GM12878 (cell line): ENCODE results near the gene SETBP1. TPM values are rescaled to one million over a fixed set of nuclear protein-coding genes. Genes with fewer than 3 reads are reported as not detected.
A peak's percentile ranks its signal among the peaks of the same experiment; 100 is the strongest.

ENCODE experiments used
- ATAC-seq: fragments of 200-7000 bp; cut with Tn5 transposase; 3 replicates; pipeline ENCODE4 v1.9.1; 2020; ENCODE audit warnings: mild to moderate bottlenecking, moderate library complexity
- BruUV-seq: library from RNA; stranded (reverse); fragments of 400-500 nt; replicated peaks from 2 replicates; lab custom pipeline; 2021; lab: Mats Ljungman, UMichigan
- CTCF ChIA-PET: fragments of 300-600 bp; sonication (Branson Sonifier 250); formaldehyde crosslinking; extraction: SDS; loops from one replicate; lab custom pipeline; 2021; ENCODE audit warnings: inconsistent platforms; lab: Yijun Ruan, JAX
- POLR2A ChIA-PET: fragments of 350-600 bp; formaldehyde crosslinking; extraction: SDS; loops from one replicate; lab custom pipeline; 2021; ENCODE audit warnings: inconsistent platforms; lab: Charles Lee
- RAD21 ChIA-PET: fragments of 300-600 bp; sonication (Branson Sonifier 250); formaldehyde crosslinking; loops from one replicate; lab custom pipeline; 2023; ENCODE audit warnings: antibody characterized with exemption; ENCODE audit not compliant: unreplicated experiment; lab: Charles Lee
- SMC1A ChIA-PET: fragments of 300-600 bp; sonication (Branson Sonifier 250); formaldehyde crosslinking; loops from one replicate; lab custom pipeline; 2023; ENCODE audit not compliant: unreplicated experiment, uncharacterized antibody; lab: Charles Lee
- DNase-seq: peaks from one replicate; pipeline ENCODE4 v3.0.0-alpha.2; 2011; ENCODE audit warnings: low read depth, low spot score
- FAIRE-seq: peaks from 3 replicates; lab custom pipeline; 2011; peaks lifted over from hg19 to GRCh38; lab: Jason Lieb, UNC
- H2AFZ ChIP-seq: 2 replicates; pipeline ENCODE4 v1.6.0; 2011; ENCODE audit warnings: low read depth, low read length, control low read depth; ENCODE audit not compliant: control insufficient read depth
- H3K27ac ChIP-seq: 2 replicates; pipeline ENCODE4 v1.5.1; 2011; ENCODE audit warnings: control low read depth; ENCODE audit not compliant: control insufficient read depth, insufficient read depth
- H3K27me3 ChIP-seq, 2 experiments: replicated peaks in 1 of 2; 2 replicates each; pipeline versions ENCODE4 v1.6.0 to v1.6.1; 2011; ENCODE audit warnings: low read length in 1 of 2; ENCODE audit not compliant: control insufficient read depth in 2 of 2, insufficient read depth in 2 of 2
- H3K36me3 ChIP-seq, 2 experiments: 2 replicates each; pipeline ENCODE4 v1.5.1; 2011; ENCODE audit warnings: low read length in 1 of 2; ENCODE audit not compliant: control insufficient read depth in 2 of 2, insufficient read depth in 2 of 2
- H3K4me1 ChIP-seq: 2 replicates; pipeline ENCODE4 v1.6.1; 2011; ENCODE audit warnings: mild to moderate bottlenecking, low read length, moderate library complexity, mixed read lengths; ENCODE audit not compliant: control insufficient read depth, insufficient read depth
- H3K4me2 ChIP-seq: 2 replicates; pipeline ENCODE4 v1.6.0; 2011; ENCODE audit warnings: control low read depth; ENCODE audit not compliant: control insufficient read depth, insufficient read depth
- H3K4me3 ChIP-seq: fragments of 200-600 bp; sonication (generic); 2 replicates; pipeline ENCODE4 v1.5.1; 2016
- H3K79me2 ChIP-seq: 2 replicates; pipeline ENCODE4 v1.6.0; 2011; ENCODE audit warnings: low read length; ENCODE audit not compliant: control insufficient read depth, insufficient read depth
- H3K9ac ChIP-seq: 2 replicates; pipeline ENCODE4 v1.8.0; 2011; ENCODE audit warnings: low read length, control low read depth, mixed read lengths; ENCODE audit not compliant: control insufficient read depth, insufficient read depth
- H3K9me3 ChIP-seq: replicated peaks from 3 replicates; pipeline ENCODE4 v1.5.1; 2011; ENCODE audit warnings: mild to moderate bottlenecking, low read length; ENCODE audit not compliant: control insufficient read depth, insufficient read depth
- H4K20me1 ChIP-seq: 2 replicates; pipeline ENCODE4 v1.6.0; 2011; ENCODE audit not compliant: control insufficient read depth, insufficient read depth
- KDM1A ChIP-seq: fragments of 200-600 bp; sonication (generic); IDR thresholded peaks from 2 replicates; pipeline ENCODE4 v1.6.1; 2016; ENCODE audit warnings: borderline replicate concordance
- MEF2B ChIP-seq: fragments of 450-650 bp; IDR thresholded peaks from 2 replicates; pipeline ENCODE4 v1.6.1; 2018; ENCODE audit warnings: mild to moderate bottlenecking, moderate library complexity; ENCODE audit not compliant: partially characterized antibody, poor library complexity, severe bottlenecking
- MTA2 ChIP-seq: fragments of 450-650 bp; IDR thresholded peaks from 2 replicates; pipeline ENCODE4 v1.6.1; 2016; ENCODE audit warnings: low read depth, mild to moderate bottlenecking, moderate library complexity
- NFXL1 ChIP-seq: fragments of 450-650 bp; IDR thresholded peaks from 2 replicates; pipeline ENCODE4 v1.6.1; 2017; ENCODE audit warnings: antibody characterized with exemption, mild to moderate bottlenecking, borderline replicate concordance
- POLR2A ChIP-seq: IDR thresholded peaks from 2 replicates; pipeline ENCODE4 v1.6.1; 2011; ENCODE audit warnings: low read depth, mild to moderate bottlenecking, low read length
- RFX5 ChIP-seq: IDR thresholded peaks from 2 replicates; pipeline ENCODE4 v1.6.1; 2011; ENCODE audit warnings: low read depth, low read length, improper control_type of control experiment
- SMAD1 ChIP-seq: fragments of 450-650 bp; IDR thresholded peaks from 2 replicates; pipeline ENCODE4 v1.6.1; 2018; ENCODE audit warnings: mild to moderate bottlenecking, low read depth; ENCODE audit not compliant: partially characterized antibody
- SMAD5 ChIP-seq: IDR thresholded peaks from 2 replicates; pipeline ENCODE4 v1.6.1; 2016; ENCODE audit warnings: antibody characterized with exemption, low read depth
- SMARCA5 ChIP-seq: fragments of 450-650 bp; IDR thresholded peaks from 2 replicates; pipeline ENCODE4 v1.6.1; 2017; ENCODE audit warnings: mild to moderate bottlenecking
- STAT1 ChIP-seq: fragments of 450-650 bp; conservative IDR thresholded peaks from 2 replicates; pipeline ENCODE4 v1.6.1; 2014; ENCODE audit warnings: antibody characterized with exemption, mild to moderate bottlenecking
- SUPT20H ChIP-seq: IDR thresholded peaks from 2 replicates; pipeline ENCODE4 v1.6.1; 2011; ENCODE audit warnings: low read depth, mild to moderate bottlenecking, low read length, moderate library complexity, borderline replicate concordance; ENCODE audit not compliant: control insufficient read depth
- SUZ12 ChIP-seq: fragments of 200-600 bp; sonication (generic); IDR thresholded peaks from one replicate; pipeline ENCODE4 v1.6.1; 2018; ENCODE audit warnings: antibody characterized with exemption, mild to moderate bottlenecking; ENCODE audit not compliant: unreplicated experiment
- YBX1 ChIP-seq: fragments of 450-650 bp; IDR thresholded peaks from 2 replicates; pipeline ENCODE4 v1.6.1; 2016; ENCODE audit warnings: antibody characterized with exemption
- ZBED1 ChIP-seq: IDR thresholded peaks from 2 replicates; pipeline ENCODE4 v1.6.1; 2016; ENCODE audit warnings: borderline replicate concordance
- WGBS: methylation state at CpG from one replicate; pipeline ENCODE4 v1.1.6; 2016; ENCODE audit warnings: low lambda C conversion rate; ENCODE audit not compliant: insufficient replicate concordance, insufficient coverage; ENCODE audit errors: missing lambda C conversion rate; 5-methylcytosine and 5-hydroxymethylcytosine counted together
- in situ Hi-C: fragments of 300-500 bp; cut with MboI; formaldehyde crosslinking; loops from 9 replicates; pipeline ENCODE4 v1.14.3; 2018; ENCODE audit warnings: mixed read lengths
- intact Hi-C: fragments of 100-400 bp; cut with micrococcal nuclease; formaldehyde crosslinking; loops from one replicate; pipeline ENCODE4 v1.14.2; 2022; ENCODE audit not compliant: unreplicated experiment
- polyA plus RNA-seq, 11 experiments: library from polyadenylated mRNA; depleted of rRNA in 4 of 11; unstranded in 6 of 11; stranded (reverse) in 5 of 11; fragments of >200 nt; fragmentation: Nextera tagmentation in 4 of 11; fragmentation: Illumina TruSeq in 1 of 11; extraction: Ambion mirVana in 4 of 11; extraction: Trizol in 1 of 11; gene quantifications; 1 replicate in 1 of 11; 2 replicates in 10 of 11; pipeline versions ENCODE4 v1.2.1 to v1.2.3, GENCODE V29; 2011 to 2016; ENCODE audit warnings: inconsistent platforms in 2 of 11, missing spikeins in 2 of 11, low read depth in 1 of 11
- total RNA-seq, 4 experiments: library from RNA; depleted of rRNA in 3 of 4; stranded (reverse); fragments of >200 nt in 3 of 4; fragmentation: Illumina TruSeq in 1 of 4; extraction: Trizol in 1 of 4; gene quantifications; 2 replicates each; pipeline versions ENCODE4 v1.2.1 to v1.2.3, GENCODE V29; 2013 to 2021
- TF ChIP-seq, protein P1 (sequence below): fragments of 450-650 bp; IDR thresholded peaks from 2 replicates; pipeline ENCODE4 v1.6.1; 2016; ENCODE audit warnings: mild to moderate bottlenecking
- TF ChIP-seq, protein P2 (sequence below): IDR thresholded peaks from 2 replicates; pipeline ENCODE4 v1.6.1; 2012; ENCODE audit warnings: low read depth, low read length, improper control_type of control experiment
- TF ChIP-seq, protein P3 (sequence below): IDR thresholded peaks from 2 replicates; pipeline ENCODE4 v1.6.1; 2012; ENCODE audit warnings: low read depth, low read length, improper control_type of control experiment

The SETBP1 gene
- total and polyA plus RNA-seq, 10 of the 15 experiments (the other 5 are each of a cell fraction or from before 2014, with no cell fraction given), result 0.99 to 29.7 (median 8.3) TPM

DNA sequence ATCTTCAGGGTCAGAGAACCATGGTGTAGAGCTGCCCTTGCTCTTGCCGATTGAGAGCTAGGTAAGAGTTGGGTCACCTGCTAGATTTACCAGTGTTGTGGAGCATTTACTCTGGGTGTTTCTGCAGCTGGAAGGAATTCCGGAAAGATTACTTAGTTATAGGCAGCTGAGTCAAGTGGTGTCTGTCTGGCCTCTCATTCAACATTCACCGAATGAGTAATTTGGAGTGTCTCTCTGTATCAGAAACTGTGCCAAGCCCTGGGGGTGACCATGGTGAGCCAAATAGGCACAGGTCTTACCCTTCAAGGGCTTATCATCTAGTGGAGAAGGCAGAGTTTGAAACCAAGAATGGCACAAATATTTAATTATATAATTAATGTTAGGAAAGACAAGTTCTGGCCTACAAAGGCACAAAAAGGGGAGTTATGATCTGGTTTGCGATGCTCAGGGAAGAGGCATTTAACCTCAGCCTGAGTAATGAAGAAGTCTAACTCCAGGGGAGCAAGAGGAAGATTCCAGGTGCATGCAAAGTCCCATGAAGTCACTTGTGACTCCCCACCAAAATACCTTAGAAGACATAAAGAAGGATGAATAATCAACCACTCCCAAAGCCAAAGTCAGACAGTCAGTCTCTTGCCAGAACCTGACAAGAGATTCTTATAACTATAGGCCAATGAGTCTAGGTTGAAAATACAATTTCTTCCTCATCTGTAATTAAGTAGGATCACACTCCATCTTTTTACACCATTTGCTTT is 12.5 kb downstream of the SETBP1 start:
- no peak overlapping the region for H2AFZ ChIP-seq
- SMC1A ChIA-PET, result interaction anchor here (1.0 to 22.0 kb wide), 11 partner anchors 8 to 203 kb away, joined by 3 to 216 read pairs (median 5); no protein-coding TSS in a partner anchor
- H3K27ac ChIP-seq, result no peak overlapping the region
- FAIRE-seq (no peak), ATAC-seq (peak; percentile 58), DNase-seq (no peak)
- intact Hi-C loops, result no loop called here
- H3K27me3 ChIP-seq, result no peaks in the 10 kb centered on the region
- CTCF ChIA-PET, result interaction anchor here (1.1 to 4.2 kb wide), 3 partner anchors 10 to 15 kb away, joined by 3 to 21 read pairs (median 4); partner anchors contain the start of gene SETBP1
- peaks cover 2% of the 10 kb centered on the region; the same call in 1 of the 2 replicates for H3K4me1 ChIP-seq
- no peak overlapping the region; the same call in 1 of the 2 replicates for H3K4me2 ChIP-seq
- no peak overlapping the region for H3K4me3 ChIP-seq
- H4K20me1 ChIP-seq, result 0 out of 2 replicates have a peak, but pooled peaks cover 5% of the 10 kb centered on the region
- no peak overlapping the region for H3K9ac ChIP-seq
- 42% methylated on average over 4 of the region's 4 CpGs for WGBS
- H3K79me2 ChIP-seq, result no peaks in the 10 kb centered on the region; the same call in 1 of the 2 replicates
- no peaks in the 10 kb centered on the region; the same call in 2 of the 3 replicates for H3K9me3 ChIP-seq
- H3K36me3 ChIP-seq, result peaks cover 0 to 2% of the 10 kb centered on the region in 2 experiments; a peak in 2 of 4 replicates
- in situ Hi-C loops, result no loop called here
- RAD21 ChIA-PET, result interaction anchor here (1.1 to 1.9 kb wide), 4 partner anchors 9 to 519 kb away, joined by 3 to 9 read pairs (median 3); no protein-coding TSS in a partner anchor
- POLR2A ChIA-PET, result interaction anchor here (0.6 to 1.8 kb wide), 3 partner anchors 9 to 10 kb away, joined by 4 to 5 read pairs (median 5); no protein-coding TSS in a partner anchor
- no TSS peak for BruUV-seq
- no peak for TF ChIP-seq ZBED1
- TF ChIP-seq MTA2, result no peak
- no peak for TF ChIP-seq POLR2A
- no peak for TF ChIP-seq RFX5
- TF ChIP-seq, protein P1, sequence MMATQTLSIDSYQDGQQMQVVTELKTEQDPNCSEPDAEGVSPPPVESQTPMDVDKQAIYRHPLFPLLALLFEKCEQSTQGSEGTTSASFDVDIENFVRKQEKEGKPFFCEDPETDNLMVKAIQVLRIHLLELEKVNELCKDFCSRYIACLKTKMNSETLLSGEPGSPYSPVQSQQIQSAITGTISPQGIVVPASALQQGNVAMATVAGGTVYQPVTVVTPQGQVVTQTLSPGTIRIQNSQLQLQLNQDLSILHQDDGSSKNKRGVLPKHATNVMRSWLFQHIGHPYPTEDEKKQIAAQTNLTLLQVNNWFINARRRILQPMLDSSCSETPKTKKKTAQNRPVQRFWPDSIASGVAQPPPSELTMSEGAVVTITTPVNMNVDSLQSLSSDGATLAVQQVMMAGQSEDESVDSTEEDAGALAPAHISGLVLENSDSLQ, result no peak
- TF ChIP-seq SUZ12, result no peak
- TF ChIP-seq NFXL1, result no peak
- TF ChIP-seq MEF2B, result no peak
- no peak for TF ChIP-seq SUPT20H
- no peak for TF ChIP-seq STAT1
- TF ChIP-seq SMAD1, result no peak
- TF ChIP-seq, protein P2, sequence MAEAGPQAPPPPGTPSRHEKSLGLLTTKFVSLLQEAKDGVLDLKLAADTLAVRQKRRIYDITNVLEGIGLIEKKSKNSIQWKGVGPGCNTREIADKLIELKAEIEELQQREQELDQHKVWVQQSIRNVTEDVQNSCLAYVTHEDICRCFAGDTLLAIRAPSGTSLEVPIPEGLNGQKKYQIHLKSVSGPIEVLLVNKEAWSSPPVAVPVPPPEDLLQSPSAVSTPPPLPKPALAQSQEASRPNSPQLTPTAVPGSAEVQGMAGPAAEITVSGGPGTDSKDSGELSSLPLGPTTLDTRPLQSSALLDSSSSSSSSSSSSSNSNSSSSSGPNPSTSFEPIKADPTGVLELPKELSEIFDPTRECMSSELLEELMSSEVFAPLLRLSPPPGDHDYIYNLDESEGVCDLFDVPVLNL, result no peak
- no peak for TF ChIP-seq KDM1A
- TF ChIP-seq, protein P3, sequence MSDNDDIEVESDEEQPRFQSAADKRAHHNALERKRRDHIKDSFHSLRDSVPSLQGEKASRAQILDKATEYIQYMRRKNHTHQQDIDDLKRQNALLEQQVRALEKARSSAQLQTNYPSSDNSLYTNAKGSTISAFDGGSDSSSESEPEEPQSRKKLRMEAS, result no peak
- no peak for TF ChIP-seq SMARCA5
- no peak for TF ChIP-seq YBX1
- TF ChIP-seq SMAD5, result no peak
